GM23248 (cell line): ENCODE data around the gene DDC. TPM values are rescaled to one million over a fixed set of nuclear protein-coding genes. Genes with fewer than 3 reads are reported as not detected.

Source experiments
- DNase-seq: peaks from one replicate; pipeline ENCODE4 v3.0.0-alpha.2; 2015
- H2AFZ ChIP-seq: fragments of 200-600 bp; sonication (generic); 2 replicates; pipeline ENCODE4 v1.6.1; 2016; ENCODE audit warnings: antibody characterized with exemption
- H3F3A ChIP-seq: fragments of 200-600 bp; sonication (generic); 2 replicates; pipeline ENCODE4 v1.6.1; 2016; ENCODE audit warnings: mild to moderate bottlenecking, antibody characterized with exemption, mixed run types; ENCODE audit not compliant: insufficient read depth
- H3K27ac ChIP-seq: fragments of 200-600 bp; sonication (generic); 2 replicates; pipeline ENCODE4 v1.5.1; 2016; ENCODE audit warnings: mild to moderate bottlenecking
- H3K27me3 ChIP-seq: fragments of 200-600 bp; sonication (generic); replicated peaks from 2 replicates; pipeline ENCODE4 v1.6.1; 2016; ENCODE audit warnings: mild to moderate bottlenecking; ENCODE audit not compliant: insufficient read depth
- H3K36me3 ChIP-seq: fragments of 200-600 bp; sonication (generic); 2 replicates; pipeline ENCODE4 v1.6.1; 2016; ENCODE audit warnings: low read depth, mild to moderate bottlenecking
- H3K4me1 ChIP-seq: fragments of 200-600 bp; sonication (generic); 2 replicates; pipeline ENCODE4 v1.6.1; 2016; ENCODE audit warnings: mild to moderate bottlenecking; ENCODE audit not compliant: insufficient read depth
- H3K4me2 ChIP-seq: fragments of 200-600 bp; sonication (generic); one replicate; pipeline ENCODE4 v1.6.1; 2016; ENCODE audit warnings: mild to moderate bottlenecking; ENCODE audit not compliant: unreplicated experiment
- H3K4me3 ChIP-seq: fragments of 200-600 bp; sonication (generic); 2 replicates; pipeline ENCODE4 v1.5.1; 2016; ENCODE audit warnings: mild to moderate bottlenecking
- H3K79me2 ChIP-seq: fragments of 200-600 bp; sonication (generic); 2 replicates; pipeline ENCODE4 v1.6.1; 2016; ENCODE audit warnings: mild to moderate bottlenecking; ENCODE audit not compliant: insufficient read depth
- H3K9ac ChIP-seq: fragments of 200-600 bp; sonication (generic); 2 replicates; pipeline ENCODE4 v1.6.1; 2016; ENCODE audit warnings: mild to moderate bottlenecking
- H3K9me2 ChIP-seq: fragments of 200-600 bp; sonication (generic); 2 replicates; pipeline ENCODE4 v1.6.1; 2016; ENCODE audit warnings: mixed run types, mild to moderate bottlenecking, moderate library complexity; ENCODE audit not compliant: insufficient read depth
- H3K9me3 ChIP-seq: fragments of 200-600 bp; sonication (generic); one replicate; pipeline ENCODE4 v1.6.1; 2017; ENCODE audit warnings: low read depth
- H4K20me1 ChIP-seq: fragments of 200-600 bp; sonication (generic); 2 replicates; pipeline ENCODE4 v1.6.0; 2016; ENCODE audit not compliant: insufficient read depth
- EZH2 ChIP-seq: fragments of 200-600 bp; sonication (generic); IDR thresholded peaks from 2 replicates; pipeline ENCODE4 v1.6.1; 2018; ENCODE audit warnings: antibody characterized with exemption, mild to moderate bottlenecking; ENCODE audit not compliant: insufficient read depth, poor library complexity, severe bottlenecking
- EZH2phosphoT487 ChIP-seq: fragments of 200-600 bp; sonication (generic); IDR thresholded peaks from 2 replicates; pipeline ENCODE4 v1.6.1; 2018; ENCODE audit warnings: antibody characterized with exemption, moderate library complexity, mild to moderate bottlenecking, low read depth; ENCODE audit not compliant: insufficient read depth
- WGBS, 2 experiments: methylation state at CpG; one replicate each; pipeline ENCODE4 v1.1.6; 2015 to 2017; ENCODE audit warnings: low lambda C conversion rate in 2 of 2, low coverage in 1 of 2; ENCODE audit errors: missing lambda C conversion rate in 2 of 2; 5-methylcytosine and 5-hydroxymethylcytosine counted together
- in situ Hi-C: fragments of 300-500 bp; cut with MboI; formaldehyde crosslinking; loops from 2 replicates; pipeline ENCODE4 v1.15.0; 2020
- polyA plus RNA-seq: library from polyadenylated mRNA; unstranded; fragments of >200 nt; fragmentation: Nextera tagmentation; extraction: Ambion mirVana; gene quantifications from 2 replicates; pipeline ENCODE4 v1.2.1, GENCODE V29; 2016
- total RNA-seq: library from RNA; depleted of rRNA; stranded (reverse); fragments of >200 nt; shearing (Covaris generic); gene quantifications from 2 replicates; pipeline ENCODE4 v1.2.3, GENCODE V29; 2014

The DDC gene
- total and polyA plus RNA-seq, 2 experiments from 2014 or later = not detected

- H3K27ac ChIP-seq = no peak overlapping the region
- in situ Hi-C loops = loop anchor here (10.0 kb wide), 1 partner anchor 211 kb away; no protein-coding TSS in a partner anchor
- no peak overlapping the region for H2AFZ ChIP-seq
- no peaks in the 10 kb centered on the region for H3K4me1 ChIP-seq
- no peaks in the 10 kb centered on the region for H3K36me3 ChIP-seq
- H3F3A ChIP-seq = no peaks in the 10 kb centered on the region
- no peaks in the 10 kb centered on the region for H3K9me2 ChIP-seq
- 56 to 67% methylated on average over 6 of the region's 6 CpGs for WGBS, 2 experiments
- no peak for TF ChIP-seq EZH2
- TF ChIP-seq EZH2phosphoT487 = no peak
- no peak for DNase-seq
- H3K4me2 ChIP-seq = no peak overlapping the region
- H4K20me1 ChIP-seq = no peaks in the 10 kb centered on the region
- H3K9ac ChIP-seq = no peak overlapping the region
- 0 out of 2 replicates have a peak, but pooled peaks cover 14% of the 10 kb centered on the region for H3K27me3 ChIP-seq
- no peaks in the 10 kb centered on the region for H3K9me3 ChIP-seq
- no peak overlapping the region for H3K4me3 ChIP-seq
- no peaks in the 10 kb centered on the region for H3K79me2 ChIP-seq
Measured at GRCh38 chr7:50415844-50416364, 149.3 kb downstream of the DDC start.

- Histone ChIP-seq H3K4me1 (no peaks in the 10 kb centered on the region), H3K9me2 (no peaks in the 10 kb centered on the region), H3K4me2 (no peak overlapping the region), H3K9me3 (no peaks in the 10 kb centered on the region), H2AFZ (no peak overlapping the region), H3F3A (no peaks in the 10 kb centered on the region), H3K27me3 (0 out of 2 replicates have a peak, but pooled peaks cover 14% of the 10 kb centered on the region), H3K79me2 (no peaks in the 10 kb centered on the region), H3K27ac (no peak overlapping the region), H3K36me3 (no peaks in the 10 kb centered on the region), H4K20me1 (no peaks in the 10 kb centered on the region), H3K9ac (no peak overlapping the region), H3K4me3 (no peak overlapping the region)
- TF ChIP-seq EZH2phosphoT487 = no peak
- TF ChIP-seq EZH2 = no peak
- 67 to 73% methylated on average over 7 of the region's 7 CpGs for WGBS, 2 experiments
- DNase-seq = no peak
- in situ Hi-C loops = loop anchor here (10.0 kb wide), 1 partner anchor 209 kb away; no protein-coding TSS in a partner anchor
Measured at GRCh38 chr7:50413561-50413960, 151.6 kb downstream of the DDC start.

DNA sequence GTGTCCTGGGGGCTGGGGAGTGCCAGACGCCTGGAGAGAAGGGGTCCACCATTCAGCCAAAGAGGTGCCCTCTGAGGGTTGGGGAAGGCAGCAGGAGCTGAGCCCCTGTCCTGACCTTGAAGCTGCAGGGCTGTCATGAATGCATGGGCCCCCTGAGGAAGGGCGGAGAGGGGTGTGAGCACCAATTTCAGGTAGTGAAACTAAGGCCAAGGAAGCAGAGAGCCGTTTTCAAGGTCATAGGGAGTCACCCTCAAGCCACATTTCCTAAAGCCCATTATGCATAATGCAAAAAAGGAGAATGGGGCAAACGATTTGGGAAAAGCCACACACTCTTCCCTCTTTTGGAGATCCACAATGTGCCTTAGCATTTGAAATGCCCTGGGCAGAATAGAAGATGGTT, 152.2 kb downstream of the DDC start:
- Histone ChIP-seq H3K79me2 (no peaks in the 10 kb centered on the region), H3K27ac (no peak overlapping the region), H3K4me3 (no peak overlapping the region), H3K4me1 (no peaks in the 10 kb centered on the region), H3K27me3 (peaks cover 20% of the 10 kb centered on the region; the same call in 1 of the 2 replicates), H3K9me3 (no peaks in the 10 kb centered on the region), H3K36me3 (no peaks in the 10 kb centered on the region), H3K4me2 (no peak overlapping the region), H2AFZ (no peak overlapping the region), H3K9me2 (no peaks in the 10 kb centered on the region), H3F3A (no peaks in the 10 kb centered on the region), H3K9ac (no peak overlapping the region), H4K20me1 (no peaks in the 10 kb centered on the region)
- in situ Hi-C loops = loop anchor here (10.0 kb wide), 1 partner anchor 208 kb away; no protein-coding TSS in a partner anchor
- DNase-seq = no peak
- TF ChIP-seq EZH2phosphoT487 (no peak), EZH2 (no peak)
- WGBS, 2 experiments = 29 to 35% methylated on average over 4 of the region's 4 CpGs

DNA sequence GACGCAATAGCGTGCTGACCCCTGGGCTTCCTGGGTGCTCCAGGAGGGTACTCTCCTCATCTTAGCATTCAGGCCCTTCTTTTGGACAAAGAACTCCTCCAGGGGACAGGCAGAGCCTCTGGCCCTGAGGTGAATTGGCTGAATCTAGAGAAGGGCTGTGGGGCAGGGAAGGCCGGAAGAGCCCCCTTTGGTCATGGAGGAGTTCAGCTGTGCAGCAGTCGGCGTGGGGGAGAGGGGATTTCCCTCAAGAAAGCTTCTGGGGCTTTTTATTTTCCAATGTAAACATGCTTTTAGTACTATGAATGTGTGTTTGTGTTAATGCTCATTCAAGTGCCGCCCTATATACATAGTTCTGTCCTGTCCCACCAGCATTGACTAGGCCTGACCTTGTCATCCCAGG, 153.9 kb downstream of the DDC start:
- in situ Hi-C loops = loop anchor here (10.0 kb wide), 1 partner anchor 207 kb away; no protein-coding TSS in a partner anchor
- H3K9me2 ChIP-seq = no peaks in the 10 kb centered on the region
- 53 to 59% methylated on average over 6 of the region's 6 CpGs for WGBS, 2 experiments
- no peak for TF ChIP-seq EZH2
- TF ChIP-seq EZH2phosphoT487 = no peak
- H3K4me1 ChIP-seq = no peaks in the 10 kb centered on the region
- no peak overlapping the region for H3K27ac ChIP-seq
- H3K79me2 ChIP-seq = no peaks in the 10 kb centered on the region
- H2AFZ ChIP-seq = no peak overlapping the region
- H3K4me2 ChIP-seq = no peak overlapping the region
- DNase-seq = no peak
- H3K9me3 ChIP-seq = no peaks in the 10 kb centered on the region
- H3K4me3 ChIP-seq = no peak overlapping the region
- no peaks in the 10 kb centered on the region for H4K20me1 ChIP-seq
- H3F3A ChIP-seq = no peaks in the 10 kb centered on the region
- no peaks in the 10 kb centered on the region for H3K36me3 ChIP-seq
- H3K27me3 ChIP-seq = peaks cover 20% of the 10 kb centered on the region; the same call in 1 of the 2 replicates
- no peak overlapping the region for H3K9ac ChIP-seq
